HG03354 (cell line): ENCODE measurements around the gene CTSH.

Experiments
- ATAC-seq: cut with Tn5 transposase; IDR thresholded peaks from one replicate; pipeline ENCODE4 v1.9.1; 2021; ENCODE audit warnings: mild to moderate bottlenecking; ENCODE audit not compliant: unreplicated experiment, poor library complexity, severe bottlenecking

The CTSH gene, protein sequence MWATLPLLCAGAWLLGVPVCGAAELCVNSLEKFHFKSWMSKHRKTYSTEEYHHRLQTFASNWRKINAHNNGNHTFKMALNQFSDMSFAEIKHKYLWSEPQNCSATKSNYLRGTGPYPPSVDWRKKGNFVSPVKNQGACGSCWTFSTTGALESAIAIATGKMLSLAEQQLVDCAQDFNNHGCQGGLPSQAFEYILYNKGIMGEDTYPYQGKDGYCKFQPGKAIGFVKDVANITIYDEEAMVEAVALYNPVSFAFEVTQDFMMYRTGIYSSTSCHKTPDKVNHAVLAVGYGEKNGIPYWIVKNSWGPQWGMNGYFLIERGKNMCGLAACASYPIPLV

DNA sequence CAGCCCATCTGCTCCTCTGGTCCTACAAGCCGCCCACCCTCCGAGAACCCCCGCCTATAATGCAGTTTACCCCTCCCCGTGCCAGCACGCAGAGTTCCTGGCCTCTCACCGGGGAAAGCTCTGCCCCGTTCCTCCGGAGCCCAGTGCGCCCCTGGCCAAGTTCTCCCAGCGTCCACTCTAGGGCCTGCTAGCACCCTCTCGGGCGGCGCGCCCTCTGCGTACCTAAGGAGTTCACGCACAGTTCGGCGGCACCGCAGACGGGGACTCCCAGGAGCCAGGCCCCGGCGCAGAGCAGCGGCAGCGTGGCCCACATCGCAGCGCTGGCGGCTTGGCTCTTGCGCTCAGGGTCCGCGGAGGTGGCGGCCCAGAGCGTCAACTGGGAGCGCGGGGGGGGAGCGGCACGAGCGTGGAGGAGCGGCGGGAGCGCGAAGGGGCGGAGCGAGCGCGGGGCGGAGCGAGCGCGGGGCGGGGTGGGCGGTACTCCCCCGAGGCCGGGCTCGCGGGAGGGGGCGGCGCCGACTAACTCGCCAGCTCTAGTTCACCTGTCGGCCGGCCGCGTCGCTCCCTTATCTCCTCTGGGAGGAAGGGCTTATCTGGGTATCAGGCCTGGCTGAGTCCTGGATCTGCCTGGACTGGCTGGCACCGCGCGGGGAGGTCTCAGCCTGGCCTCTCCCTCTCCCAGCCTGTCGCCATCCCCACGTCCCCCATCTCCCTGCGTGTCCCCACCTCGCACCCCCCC lies at the start of gene CTSH:
CTSH (minus strand) TSS at position 378 of the 739 bp plus-strand sequence; CDS start at position 313, 65 bp downstream.
- ATAC-seq = peak; percentile 71

DNA sequence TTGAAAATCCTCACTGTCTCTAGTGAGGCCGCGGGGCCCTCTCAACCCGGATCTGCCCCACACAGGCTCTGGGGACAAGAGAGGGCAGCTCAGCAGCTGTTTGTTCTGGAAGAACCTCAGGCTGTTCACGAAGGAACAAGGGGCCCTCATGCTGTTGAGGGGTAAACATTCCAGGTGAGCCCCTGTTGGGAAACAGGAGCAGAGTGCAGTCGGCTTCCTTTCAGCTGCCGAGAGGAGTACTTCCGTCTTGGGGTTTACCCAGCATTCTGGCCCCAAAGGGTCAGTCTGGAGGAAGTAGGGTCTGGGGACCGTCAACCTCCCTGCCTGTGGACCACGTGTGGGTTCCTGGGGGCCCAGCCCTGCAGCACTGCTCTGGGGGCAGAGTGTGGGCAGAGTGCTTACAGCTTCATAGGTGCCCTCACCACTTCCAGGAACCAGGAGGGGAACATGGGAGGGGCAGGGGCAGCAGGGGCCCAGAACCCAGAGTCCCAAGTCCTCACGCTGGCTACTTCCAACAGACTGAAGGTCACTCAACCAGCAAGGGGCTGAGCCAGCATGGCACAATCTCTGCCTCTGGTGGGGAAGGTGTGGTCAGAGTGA lies 49.2 kb upstream of the CTSH start:
- ATAC-seq = no peak

DNA sequence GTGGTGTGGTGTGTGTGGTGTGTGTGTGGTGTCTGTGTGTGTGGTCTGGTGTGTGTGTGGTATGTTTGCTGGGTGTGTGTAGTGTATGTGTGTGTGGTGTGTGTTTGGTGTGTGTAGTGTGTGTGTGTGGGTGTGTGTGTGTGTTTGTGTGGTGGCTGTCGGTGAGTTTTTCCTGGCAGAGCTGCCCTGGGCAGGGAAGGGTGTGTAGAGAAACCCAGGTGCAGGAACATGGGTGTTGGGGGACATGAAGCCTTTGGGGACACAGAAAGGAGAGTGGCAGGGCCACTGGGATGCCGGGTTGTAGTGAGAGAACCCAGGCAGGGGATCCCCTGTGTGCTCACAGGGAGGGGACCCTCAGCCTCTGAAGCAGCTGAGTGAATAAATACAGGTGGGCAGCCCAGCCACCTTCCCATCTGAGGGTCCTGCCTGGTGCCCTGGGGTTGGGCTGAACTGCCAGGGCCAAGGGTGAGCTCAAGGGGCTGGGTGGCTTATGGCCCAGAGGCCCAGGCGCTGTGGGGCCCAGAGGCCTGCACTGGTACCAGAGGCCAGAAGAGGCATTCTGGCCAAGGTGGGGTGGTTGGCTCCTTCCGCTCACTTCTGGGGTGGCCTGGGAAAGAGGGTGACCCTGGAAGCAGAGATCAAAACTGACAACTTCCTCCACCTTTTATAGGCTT lies 48.5 kb upstream of the CTSH start:
- ATAC-seq = no peak

DNA sequence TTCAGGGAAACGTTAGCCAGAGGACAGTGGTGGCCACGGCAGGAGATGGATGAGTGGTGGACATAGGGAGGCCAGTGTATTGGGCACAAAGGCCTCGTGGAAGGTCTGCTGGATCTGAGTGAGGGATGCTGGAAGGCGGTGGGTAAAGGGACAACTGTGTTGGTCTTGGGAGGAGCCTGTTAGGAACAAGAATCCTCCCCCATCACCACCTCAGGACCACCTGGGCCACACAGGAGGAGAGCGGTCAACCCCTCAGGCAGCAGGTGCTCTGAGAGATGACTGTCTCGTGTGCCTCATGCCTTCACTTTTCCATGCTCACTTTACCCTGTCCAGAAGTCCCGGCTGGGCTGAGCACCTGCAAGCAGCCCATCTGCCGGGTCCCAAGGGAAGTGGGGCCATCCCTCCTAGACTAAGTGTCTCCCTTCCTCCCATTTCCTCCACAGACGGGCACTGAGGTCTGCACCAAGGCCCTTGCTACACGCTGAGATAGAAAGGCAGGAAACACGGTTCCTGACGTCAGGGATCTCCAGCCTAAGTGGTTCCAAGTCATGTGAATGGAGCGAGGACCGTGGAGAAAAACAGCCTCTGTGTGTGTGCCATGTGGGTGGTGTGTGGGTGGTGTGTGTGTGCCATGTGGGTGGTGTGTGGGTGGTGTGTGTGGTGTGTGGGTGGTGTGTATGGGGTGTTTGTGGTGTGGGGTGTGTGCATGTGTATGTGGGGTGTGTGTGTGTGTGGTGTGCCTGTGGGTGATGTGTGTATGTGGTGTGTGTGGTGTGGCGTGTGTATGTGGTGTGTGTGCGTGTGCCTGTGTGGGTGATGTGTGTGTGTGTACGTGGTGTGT lies 47.8 kb upstream of the CTSH start:
- ATAC-seq = no peak

DNA sequence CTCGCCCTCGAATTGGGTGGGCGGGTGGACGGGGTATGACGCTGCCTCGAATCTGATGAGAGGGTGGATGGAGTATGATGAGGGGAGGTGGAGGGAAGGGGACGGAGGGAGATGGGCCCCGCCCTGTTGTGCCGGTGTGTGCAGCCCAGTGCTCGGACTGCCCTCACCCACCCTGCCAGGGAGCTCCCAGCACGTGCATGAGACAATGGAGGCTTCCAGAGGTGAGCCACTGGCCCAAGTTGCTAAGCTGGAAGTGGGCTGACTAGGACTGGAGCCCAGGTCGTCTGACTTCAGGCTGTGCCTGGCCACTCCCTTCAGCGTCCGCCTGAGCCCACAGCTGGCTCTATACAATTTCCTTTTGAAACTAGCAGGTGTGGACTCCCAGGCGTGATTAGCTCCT lies 47.0 kb upstream of the CTSH start:
- ATAC-seq = no peak

DNA sequence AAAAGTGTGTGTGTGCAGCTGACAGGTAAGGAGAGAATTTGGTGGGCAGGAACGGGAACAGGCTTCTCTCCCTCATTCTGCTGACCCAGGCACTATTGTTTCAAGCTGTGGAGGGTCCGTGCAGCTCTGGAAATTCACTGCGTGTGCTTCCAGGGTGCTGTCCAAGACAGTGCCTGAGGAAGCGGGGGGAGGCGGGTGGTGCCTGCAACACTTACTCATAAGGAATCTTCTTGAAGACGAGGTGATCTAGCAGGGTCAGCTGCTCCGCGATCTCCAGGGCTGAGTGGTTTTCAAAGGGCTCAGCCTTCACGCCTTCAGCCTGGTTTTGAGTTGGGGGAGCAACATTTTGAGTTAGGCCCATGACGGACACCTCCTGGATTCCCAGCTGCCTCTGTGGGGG lies 46.6 kb upstream of the CTSH start:
- ATAC-seq = no peak

DNA sequence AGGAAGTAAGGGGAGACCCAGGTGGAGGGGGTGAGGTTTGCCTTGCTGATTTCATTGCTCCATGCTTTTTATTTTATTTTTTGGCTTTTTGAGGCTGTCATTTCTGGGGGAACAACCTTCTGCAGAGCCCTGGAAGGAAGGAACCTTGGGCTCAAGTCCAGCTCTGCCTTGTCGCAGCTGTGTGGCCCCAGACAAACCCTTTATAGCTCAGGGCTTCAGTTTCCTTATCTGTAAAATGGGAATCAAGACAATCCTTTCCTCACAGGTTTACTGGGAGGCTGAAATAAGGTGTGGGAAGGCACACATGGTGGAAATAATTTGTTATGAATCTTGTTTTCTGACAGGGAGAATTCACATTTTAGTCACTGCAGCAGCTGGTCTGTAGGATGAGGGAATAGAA lies 45.4 kb upstream of the CTSH start:
- no peak for ATAC-seq

DNA sequence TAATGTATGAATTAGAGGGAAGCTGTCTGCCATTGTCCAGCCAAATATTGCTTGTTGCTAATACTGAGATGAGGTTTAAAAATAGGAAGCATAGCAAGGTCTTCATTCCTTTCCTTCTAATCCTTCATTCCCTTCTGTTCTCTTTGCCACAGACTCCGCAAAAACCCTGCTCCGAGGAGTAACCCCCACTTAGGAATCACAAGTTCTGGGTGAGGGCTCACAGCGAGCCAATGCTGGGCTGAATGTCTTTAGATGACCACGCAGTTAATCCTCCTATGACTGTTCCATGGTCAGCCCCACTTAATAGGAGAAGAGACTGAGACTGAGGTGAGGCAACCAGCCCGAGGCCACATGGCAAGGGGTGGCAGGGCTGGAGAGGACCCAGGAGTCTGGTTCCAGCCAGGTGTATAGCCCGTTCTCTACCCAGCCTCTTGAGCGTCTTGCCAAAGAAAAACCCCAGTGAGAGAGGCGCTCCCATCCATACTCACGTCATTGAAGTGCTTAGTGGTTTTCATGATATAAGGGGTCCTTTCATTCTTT lies 44.9 kb upstream of the CTSH start:
- no peak for ATAC-seq

DNA sequence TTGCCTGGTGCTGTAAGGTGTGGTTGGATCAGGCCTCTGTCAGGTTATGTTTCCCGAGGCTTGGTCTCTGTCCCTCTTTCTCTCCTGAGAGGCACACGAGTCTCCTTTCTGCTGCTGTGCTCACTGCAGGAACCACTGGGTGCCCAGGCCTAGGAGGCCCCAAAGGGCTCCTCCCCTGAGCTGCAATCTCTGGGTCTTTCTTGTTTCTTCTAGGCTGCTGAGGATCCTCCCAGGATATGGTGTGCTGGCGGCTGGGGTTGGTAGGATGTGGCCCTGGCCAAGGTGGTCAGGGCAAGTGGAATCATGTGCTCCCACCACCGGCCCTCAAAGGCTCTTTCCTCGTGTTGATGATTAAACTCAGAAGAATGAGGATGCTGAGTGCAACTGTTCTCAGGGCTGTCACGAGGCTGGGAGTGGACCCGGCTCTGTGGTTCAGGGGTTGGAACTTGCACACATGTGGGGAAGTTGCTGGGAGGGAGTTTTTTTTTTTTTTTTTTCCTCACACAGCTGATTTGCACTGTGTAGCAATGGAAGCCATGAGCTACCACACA lies 43.6 kb upstream of the CTSH start:
- no peak for ATAC-seq

DNA sequence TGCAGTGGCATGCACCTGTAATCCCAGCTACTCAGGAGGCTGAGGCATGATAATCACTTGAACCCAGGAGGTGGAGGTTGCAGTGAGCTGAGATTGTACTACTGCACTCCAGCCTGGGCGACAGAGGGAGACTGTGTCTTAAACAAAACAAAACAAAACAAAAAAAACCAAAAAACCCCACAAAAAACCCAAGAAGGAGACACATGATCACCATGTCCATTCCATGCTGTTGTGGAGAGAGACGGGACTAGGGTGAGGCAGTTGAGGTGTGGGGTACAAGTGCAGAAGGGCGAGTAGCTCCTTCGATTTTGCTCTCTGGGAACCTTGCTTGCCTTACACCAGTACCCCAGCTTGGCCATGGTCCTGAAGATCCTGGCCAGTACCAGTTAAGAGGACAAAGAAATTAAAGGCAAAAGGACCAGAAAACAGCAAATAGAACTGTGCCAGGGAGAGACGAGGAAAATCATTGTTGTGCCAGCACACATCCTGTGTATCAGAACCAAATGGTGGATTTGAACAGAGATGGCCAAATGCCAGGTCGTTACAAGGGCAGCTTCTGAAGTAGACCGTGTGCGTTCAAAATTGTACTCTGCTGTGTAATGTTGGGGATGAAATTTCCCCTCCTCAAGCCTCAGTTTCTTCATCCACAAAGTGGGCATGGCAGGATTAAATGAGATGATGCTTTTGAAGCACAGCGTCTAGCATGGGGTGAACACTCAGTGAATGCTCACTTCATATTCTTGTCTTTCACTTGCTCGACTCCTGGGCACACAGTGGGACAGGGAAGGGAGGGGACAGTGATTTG lies 42.9 kb upstream of the CTSH start:
- ATAC-seq = no peak

DNA sequence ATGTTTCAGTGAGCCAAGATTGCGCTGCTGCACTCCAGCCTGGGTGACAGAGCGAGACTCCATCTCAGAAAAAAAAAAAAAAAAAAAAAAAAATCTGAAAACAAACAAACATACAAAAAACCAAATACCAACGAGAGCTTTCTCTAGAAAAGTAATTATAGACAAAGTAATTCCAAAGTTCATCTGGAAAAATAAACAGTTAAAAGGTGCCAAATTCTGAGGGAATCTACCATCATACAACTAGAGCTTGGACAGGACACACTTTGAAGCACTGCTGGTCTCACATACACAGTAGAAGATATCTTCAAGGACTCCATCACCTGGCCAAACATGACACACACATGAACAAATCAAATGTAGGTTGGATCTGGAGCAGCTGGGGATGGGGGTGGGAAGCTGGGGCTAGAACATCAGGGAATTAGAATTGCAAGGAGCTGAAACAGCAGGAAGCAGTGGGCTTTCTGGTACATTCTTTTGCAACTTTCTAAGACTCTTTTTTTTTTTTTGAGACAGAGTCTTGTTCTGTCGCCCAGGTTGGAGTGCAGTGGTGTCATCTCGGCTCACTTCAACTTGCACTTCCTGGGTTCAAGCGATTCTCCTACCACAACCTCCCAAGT lies 41.1 kb upstream of the CTSH start:
- no peak for ATAC-seq

DNA sequence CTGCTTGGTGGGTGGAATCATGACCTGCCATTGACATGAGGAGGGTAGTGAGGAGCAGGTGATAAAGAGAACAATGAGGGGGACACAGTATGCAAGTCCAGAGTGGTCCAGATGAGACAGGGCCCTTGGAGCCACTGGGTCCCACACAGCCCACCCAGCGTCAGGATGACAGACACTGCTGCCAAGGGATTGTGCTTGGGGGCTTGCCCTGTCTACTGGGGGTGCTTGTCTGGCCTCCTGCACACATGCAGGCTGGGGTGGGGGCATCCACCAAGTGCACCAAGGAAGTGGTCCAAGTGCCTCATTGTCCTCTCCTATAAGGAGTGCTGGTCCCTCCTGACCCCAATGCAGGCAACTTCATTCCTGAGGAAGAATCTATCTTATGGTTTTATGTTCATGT lies 39.2 kb upstream of the CTSH start:
- ATAC-seq = no peak

DNA sequence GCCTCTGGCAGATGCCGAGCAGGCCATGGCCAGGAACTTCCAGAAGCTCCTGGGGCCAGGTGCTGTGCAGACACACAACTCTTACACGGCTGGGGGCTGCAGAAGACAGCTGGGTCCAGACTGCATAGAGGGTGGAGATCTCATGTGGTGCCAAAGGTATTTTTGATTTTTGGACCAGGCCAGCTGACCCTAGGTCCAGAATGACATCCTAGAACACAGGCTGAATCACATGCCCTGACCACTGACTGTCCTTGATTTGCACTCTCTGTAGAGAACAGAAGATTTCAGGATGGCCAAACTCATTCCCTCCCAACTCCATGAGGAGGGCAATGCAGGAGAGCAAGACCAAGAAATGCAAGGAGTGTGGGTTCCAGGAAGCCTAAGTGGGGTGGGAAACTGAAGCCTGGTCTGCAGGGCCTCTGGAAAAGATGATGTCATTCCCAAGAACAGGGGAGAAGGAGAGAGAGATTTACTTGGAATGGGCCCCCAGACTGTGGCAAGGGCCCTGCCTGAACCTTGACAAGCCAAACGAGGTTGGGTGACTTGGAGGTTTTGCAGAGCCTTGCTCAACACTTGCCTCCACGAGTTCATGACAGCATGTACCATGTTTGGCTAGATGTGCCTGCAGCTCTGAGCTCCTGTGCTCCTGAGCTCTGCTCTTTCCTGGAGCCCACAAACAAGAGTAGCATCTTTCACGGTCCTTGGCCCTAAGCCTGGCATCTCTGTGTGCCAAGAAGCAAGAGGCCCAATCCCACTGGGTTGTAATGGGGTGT lies 38.5 kb upstream of the CTSH start:
- ATAC-seq = no peak

DNA sequence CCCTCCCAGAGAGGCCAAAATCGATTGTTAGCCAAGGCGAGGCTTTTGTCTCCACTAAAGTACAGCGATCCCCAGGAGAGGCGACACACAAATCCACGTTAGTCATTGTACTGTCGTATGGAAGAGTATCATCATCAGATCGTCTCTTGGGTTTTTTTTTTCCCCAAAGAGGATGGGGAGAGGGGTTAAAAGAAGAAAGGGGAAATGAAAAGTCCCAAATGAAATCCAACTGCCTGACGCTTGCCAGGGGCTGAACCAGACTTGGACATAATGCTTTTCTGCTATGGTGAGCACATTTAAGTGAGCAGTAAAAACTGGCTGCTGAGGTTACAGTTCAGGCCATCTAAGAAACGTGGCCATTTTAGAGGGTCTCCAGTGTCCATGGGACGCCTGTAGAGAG lies 37.9 kb upstream of the CTSH start:
- ATAC-seq = no peak

DNA sequence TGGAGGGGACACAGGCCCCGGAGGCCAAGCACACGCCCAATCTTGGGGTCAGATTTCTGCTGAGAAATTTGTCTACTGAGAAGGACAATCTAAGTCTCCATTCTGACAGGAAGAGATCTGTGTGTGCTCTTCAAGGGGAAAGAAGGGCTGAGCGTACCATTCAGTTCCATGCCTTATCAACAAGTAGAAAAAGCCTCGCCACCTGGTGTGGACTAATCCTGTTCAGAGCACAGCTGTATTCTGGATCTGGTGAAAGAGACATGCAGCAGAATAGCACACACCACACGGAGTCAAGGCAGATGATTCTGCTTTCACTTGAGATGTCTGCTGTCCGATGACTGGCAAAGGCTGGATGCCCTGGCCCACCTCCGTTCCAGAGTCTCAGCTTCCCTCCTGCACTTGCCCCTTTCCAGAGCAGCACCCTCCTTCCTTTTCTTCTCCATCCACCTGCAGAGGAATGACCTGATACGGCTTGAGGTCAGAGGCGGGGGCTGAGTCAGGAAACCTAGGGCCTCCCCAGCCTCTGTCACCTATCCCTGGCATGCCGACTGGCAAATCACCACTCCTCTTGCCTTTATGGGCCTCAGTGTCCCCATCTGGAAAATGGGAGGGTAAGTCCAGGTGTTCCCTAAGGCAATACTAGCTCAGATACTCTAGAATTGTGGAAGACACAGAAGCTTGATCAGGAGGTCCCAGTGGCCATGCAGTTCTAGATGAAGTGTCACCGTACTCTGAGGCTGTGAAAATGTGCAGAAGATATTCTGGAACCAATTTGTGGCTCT lies 36.9 kb upstream of the CTSH start:
- no peak for ATAC-seq
